Measurements from ENCODE around the gene NIM1K. TPM values are rescaled to one million over a fixed set of nuclear protein-coding genes. Genes with fewer than 3 reads are reported as not detected.
"Not testable (repeated sequence)": the region's sequence is repeated elsewhere in the genome, so short reads cannot be mapped to it uniquely, and the experiment has no call there.

The NIM1K gene
- total RNA-seq, 1 donor from 2014 or later: 0.54 TPM

- Mint-ChIP-seq H3K9me3 (ENCODE audit: unreplicated experiment) (peaks cover 9% of the 10 kb centered on the region), H3K27ac (ENCODE audit: unreplicated experiment) (no peak overlapping the region), H3K4me1 (ENCODE audit: low read depth, unreplicated experiment) (no peaks in the 10 kb centered on the region), H3K36me3 (ENCODE audit: low read depth, unreplicated experiment) (peaks cover 1% of the 10 kb centered on the region), H3K27me3 (ENCODE audit: low read depth, unreplicated experiment) (peaks cover 14% of the 10 kb centered on the region), H3K4me3 (ENCODE audit: unreplicated experiment) (no peak overlapping the region)
- Histone ChIP-seq H3K36me3 (ENCODE audit: insufficient read depth, low read length) (no peaks in the 10 kb centered on the region), H2AFZ (ENCODE audit: low read depth, low read length) (no peak overlapping the region), H3K4me2 (ENCODE audit: low read length) (no peak overlapping the region), H4K20me1 (ENCODE audit: insufficient read depth, low read length) (no peaks in the 10 kb centered on the region), H3K9me3 (ENCODE audit: insufficient read depth, low read depth, low read length) (no peaks in the 10 kb centered on the region), H3K27me3 (ENCODE audit: insufficient read depth, low read length) (no peaks in the 10 kb centered on the region), H3K4me3 (ENCODE audit: insufficient read depth, low read depth, low read length) (no peak overlapping the region), H3K4me1 (ENCODE audit: insufficient read depth, low read length) (no peaks in the 10 kb centered on the region), H3K9ac (ENCODE audit: low read length) (no peak overlapping the region), H3K27ac (ENCODE audit: low read depth, low read length) (no peak overlapping the region), H3K79me2 (ENCODE audit: insufficient read depth, low read length) (no peaks in the 10 kb centered on the region)
- no peak for TF ChIP-seq EZH2 (IDR thresholded peaks at IDR 0.05; ENCODE audit: insufficient read depth, low read length)
- no peak for TF ChIP-seq CTCF (IDR thresholded peaks at IDR 0.05; ENCODE audit: insufficient read depth, low read depth, low read length)
- FAIRE-seq: no peak
- no peak for DNase-seq (ENCODE audit: low read depth)
Measured at GRCh38 chr5:43258116-43258515, 66.1 kb downstream of the NIM1K start.

DNA sequence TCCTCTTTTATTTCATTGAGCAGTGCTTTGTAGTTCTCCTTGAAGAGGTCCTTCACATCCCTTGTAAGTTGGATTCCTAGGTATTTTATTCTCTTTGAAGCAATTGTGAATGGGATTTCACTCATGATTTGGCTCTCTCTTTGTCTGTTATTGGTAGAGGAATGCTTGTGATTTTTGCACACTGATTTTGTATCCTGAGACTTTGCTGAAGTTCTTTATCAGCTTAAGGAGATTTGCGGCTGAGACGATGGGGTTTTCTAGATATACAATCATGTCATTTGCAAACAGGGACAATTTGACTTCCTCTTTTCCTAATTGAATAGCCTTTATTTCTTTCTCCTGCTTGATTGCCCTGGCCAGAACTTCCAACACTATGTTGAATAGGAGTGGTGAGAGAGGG, 70.2 kb downstream of the NIM1K start:
- H3K36me3 Mint-ChIP-seq (ENCODE audit: low read depth, unreplicated experiment); H3K9ac ChIP-seq (ENCODE audit: low read length); H3K4me2 ChIP-seq (ENCODE audit: low read length); H3K4me1 ChIP-seq (ENCODE audit: insufficient read depth, low read length); H3K4me3 ChIP-seq (ENCODE audit: insufficient read depth, low read depth, low read length); H3K9me3 ChIP-seq (ENCODE audit: insufficient read depth, low read depth, low read length); H3K4me3 Mint-ChIP-seq (ENCODE audit: unreplicated experiment); H4K20me1 ChIP-seq (ENCODE audit: insufficient read depth, low read length); H3K27me3 ChIP-seq (ENCODE audit: insufficient read depth, low read length); H3K79me2 ChIP-seq (ENCODE audit: insufficient read depth, low read length); FAIRE-seq; H3K27ac ChIP-seq (ENCODE audit: low read depth, low read length); H3K4me1 Mint-ChIP-seq (ENCODE audit: low read depth, unreplicated experiment); H2AFZ ChIP-seq (ENCODE audit: low read depth, low read length); H3K9me3 Mint-ChIP-seq (ENCODE audit: unreplicated experiment); DNase-seq (ENCODE audit: low read depth); H3K36me3 ChIP-seq (ENCODE audit: insufficient read depth, low read length); H3K27ac Mint-ChIP-seq (ENCODE audit: unreplicated experiment): not testable (repeated sequence)
- peaks cover 11% of the 10 kb centered on the region for H3K27me3 Mint-ChIP-seq (ENCODE audit: low read depth, unreplicated experiment)

DNA sequence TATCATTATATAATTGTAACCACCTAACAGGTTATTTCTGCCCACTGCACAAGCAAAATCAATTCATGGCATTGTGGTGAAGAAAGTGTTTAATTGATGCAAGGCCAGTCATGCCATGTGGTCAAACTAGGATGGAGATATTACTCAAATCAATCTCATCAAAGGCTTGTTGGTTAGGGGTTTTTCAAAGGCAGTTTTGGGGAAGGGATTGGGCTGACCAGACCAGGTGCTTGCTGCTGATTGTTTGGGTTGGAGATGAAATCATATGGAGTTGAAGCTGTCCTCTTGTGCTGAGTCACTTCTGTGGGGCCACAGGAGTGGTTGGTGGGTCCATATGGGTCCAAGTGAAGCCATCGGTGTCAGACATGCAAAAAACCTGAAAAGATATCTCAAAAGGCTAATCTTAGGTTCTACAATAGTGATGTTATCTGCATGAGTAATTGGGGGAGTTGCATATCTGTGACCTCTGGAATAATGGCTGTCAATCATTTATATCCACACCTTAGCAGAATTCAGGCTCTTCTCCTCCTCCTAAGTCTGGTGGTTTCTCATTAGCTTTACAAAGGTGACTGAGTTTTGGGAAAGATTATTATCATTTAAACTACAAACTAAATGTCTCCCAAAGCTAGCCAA, 76.3 kb downstream of the NIM1K start:
- Mint-ChIP-seq H3K27me3 (ENCODE audit: low read depth, unreplicated experiment) (peaks cover 6% of the 10 kb centered on the region), H3K27ac (ENCODE audit: unreplicated experiment) (no peak overlapping the region), H3K4me3 (ENCODE audit: unreplicated experiment) (no peak overlapping the region), H3K36me3 (ENCODE audit: low read depth, unreplicated experiment) (no peaks in the 10 kb centered on the region), H3K4me1 (ENCODE audit: low read depth, unreplicated experiment) (no peaks in the 10 kb centered on the region), H3K9me3 (ENCODE audit: unreplicated experiment) (peaks cover 4% of the 10 kb centered on the region)
- Histone ChIP-seq H3K9me3 (ENCODE audit: insufficient read depth, low read depth, low read length) (no peaks in the 10 kb centered on the region), H3K27me3 (ENCODE audit: insufficient read depth, low read length) (no peaks in the 10 kb centered on the region), H2AFZ (ENCODE audit: low read depth, low read length) (no peak overlapping the region), H3K4me3 (ENCODE audit: insufficient read depth, low read depth, low read length) (no peak overlapping the region), H3K79me2 (ENCODE audit: insufficient read depth, low read length) (no peaks in the 10 kb centered on the region), H3K4me1 (ENCODE audit: insufficient read depth, low read length) (no peaks in the 10 kb centered on the region), H3K36me3 (ENCODE audit: insufficient read depth, low read length) (no peaks in the 10 kb centered on the region), H3K9ac (ENCODE audit: low read length) (no peak overlapping the region), H4K20me1 (ENCODE audit: insufficient read depth, low read length) (no peaks in the 10 kb centered on the region), H3K4me2 (ENCODE audit: low read length) (no peak overlapping the region), H3K27ac (ENCODE audit: low read depth, low read length) (no peak overlapping the region)
- DNase-seq (ENCODE audit: low read depth): no peak
- no peak for TF ChIP-seq EZH2 (IDR thresholded peaks at IDR 0.05; ENCODE audit: insufficient read depth, low read length)
- no peak for TF ChIP-seq CTCF (IDR thresholded peaks at IDR 0.05; ENCODE audit: insufficient read depth, low read depth, low read length)
- no peak for FAIRE-seq

All from astrocyte (in vitro differentiated cells and primary cell).